ENCODE data around the gene TMEM186.
"Not testable (repeated sequence)": the region's sequence is repeated elsewhere in the genome, so short reads cannot be mapped to it uniquely, and the experiment has no call there.

The TMEM186 gene

DNA sequence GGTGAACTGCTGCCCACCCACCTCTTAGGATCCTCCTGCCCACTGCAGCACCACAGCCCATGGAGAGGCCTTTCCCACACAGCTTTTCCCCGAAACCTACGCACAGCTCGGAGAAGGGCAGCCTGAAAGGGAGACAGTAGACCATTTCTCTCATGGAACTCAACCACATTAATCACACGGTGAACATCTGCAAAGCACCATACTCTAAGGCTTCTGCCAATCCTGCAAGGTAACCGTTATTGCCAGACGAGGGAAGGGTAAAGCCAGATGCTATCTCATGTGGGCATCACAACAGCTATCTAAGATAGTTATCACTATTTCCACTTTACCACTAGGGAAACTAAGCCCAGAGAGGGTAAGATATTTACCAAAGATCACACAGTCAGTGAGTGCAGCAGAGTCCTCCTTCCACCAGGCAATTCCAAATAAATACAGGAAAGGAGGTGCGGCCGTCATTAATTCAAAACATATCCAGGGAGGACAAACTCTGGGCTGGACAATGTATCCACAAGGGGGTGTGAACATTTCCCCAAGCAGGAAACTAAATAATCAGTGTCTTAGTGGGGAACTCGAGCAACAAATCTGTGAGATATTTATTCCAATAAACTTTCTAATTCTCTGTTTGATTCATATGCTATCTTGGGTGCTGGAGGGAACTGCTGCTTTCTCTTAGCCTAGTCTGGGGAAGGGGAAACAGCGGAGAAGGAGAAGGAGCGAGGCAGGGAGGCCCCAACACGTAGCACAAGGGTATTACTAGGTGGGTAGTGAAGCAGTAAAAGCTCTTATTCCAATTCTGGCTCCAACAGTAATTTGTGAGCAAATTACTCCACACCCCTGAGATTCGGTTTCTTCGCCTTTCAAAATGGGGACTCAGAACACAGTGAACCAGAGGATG lies 723 bp downstream of the TMEM186 start:
- no peak for DNase-seq (ENCODE audit: extremely low read depth, low read depth)
- TF ChIP-seq, protein P1, sequence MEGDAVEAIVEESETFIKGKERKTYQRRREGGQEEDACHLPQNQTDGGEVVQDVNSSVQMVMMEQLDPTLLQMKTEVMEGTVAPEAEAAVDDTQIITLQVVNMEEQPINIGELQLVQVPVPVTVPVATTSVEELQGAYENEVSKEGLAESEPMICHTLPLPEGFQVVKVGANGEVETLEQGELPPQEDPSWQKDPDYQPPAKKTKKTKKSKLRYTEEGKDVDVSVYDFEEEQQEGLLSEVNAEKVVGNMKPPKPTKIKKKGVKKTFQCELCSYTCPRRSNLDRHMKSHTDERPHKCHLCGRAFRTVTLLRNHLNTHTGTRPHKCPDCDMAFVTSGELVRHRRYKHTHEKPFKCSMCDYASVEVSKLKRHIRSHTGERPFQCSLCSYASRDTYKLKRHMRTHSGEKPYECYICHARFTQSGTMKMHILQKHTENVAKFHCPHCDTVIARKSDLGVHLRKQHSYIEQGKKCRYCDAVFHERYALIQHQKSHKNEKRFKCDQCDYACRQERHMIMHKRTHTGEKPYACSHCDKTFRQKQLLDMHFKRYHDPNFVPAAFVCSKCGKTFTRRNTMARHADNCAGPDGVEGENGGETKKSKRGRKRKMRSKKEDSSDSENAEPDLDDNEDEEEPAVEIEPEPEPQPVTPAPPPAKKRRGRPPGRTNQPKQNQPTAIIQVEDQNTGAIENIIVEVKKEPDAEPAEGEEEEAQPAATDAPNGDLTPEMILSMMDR (IDR thresholded peaks at IDR 0.05; ENCODE audit: low read depth, low read length) = no peak

DNA sequence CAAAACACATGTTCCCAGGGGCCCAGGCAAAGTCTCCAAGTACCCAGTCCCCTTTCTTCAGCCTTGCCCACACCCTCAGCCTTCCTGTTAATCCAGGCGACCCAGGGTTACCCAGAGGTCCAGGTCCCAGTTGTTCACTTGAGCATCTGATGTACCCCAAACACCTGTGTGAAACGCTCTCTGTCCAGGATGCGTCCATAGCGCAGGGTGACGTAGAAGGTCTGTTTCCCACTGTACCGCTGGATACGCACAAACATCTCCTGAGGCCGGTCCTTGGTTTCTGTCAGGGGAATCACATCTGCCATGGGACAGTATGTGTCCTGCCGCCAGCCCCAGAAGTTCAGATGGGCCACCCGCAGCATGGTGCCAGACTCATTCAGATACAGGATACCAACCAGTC lies 1.6 kb downstream of the TMEM186 start:
- no peak for DNase-seq (ENCODE audit: extremely low read depth, low read depth)
- TF ChIP-seq, protein P1 (IDR thresholded peaks at IDR 0.05; ENCODE audit: low read depth, low read length) = no peak

- TF ChIP-seq, protein P1 (IDR thresholded peaks at IDR 0.05; ENCODE audit: low read depth, low read length) = no peak
- DNase-seq (ENCODE audit: extremely low read depth, low read depth) = no peak
Measured at GRCh38 chr16:8795091-8795490, 2.3 kb downstream of the TMEM186 start.

DNA sequence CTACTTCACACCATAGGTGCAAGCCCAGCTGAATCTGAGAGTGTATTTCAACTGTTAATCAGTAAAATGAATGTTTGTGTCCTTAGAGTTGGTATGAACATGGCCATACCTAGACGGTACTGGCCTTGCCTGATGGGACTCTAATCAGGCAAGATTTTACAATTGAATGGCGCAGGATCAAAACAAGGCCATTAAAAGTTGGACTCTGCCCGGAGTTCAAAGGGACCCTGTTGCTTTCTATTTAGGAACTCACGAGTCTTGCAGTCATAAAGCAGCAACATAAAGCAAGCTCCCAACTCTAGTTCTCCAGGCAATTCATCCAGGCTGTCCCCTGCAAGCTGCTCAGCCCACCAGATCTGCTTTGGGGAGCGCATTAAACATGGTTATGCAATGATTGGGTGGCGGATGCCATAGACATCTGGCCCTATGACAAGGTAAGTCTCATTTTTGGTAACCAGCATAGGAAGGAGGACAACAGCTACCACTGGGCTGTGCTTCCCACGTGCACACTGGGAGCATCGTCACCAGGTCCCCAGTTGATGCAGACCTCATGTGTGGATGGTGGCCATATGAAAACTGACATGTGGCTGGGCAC lies 8.8 kb downstream of the TMEM186 start:
- TF ChIP-seq, protein P1 (IDR thresholded peaks at IDR 0.05; ENCODE audit: low read depth, low read length) = no peak

GRCh38 chr16:8786316-8786715 lies 11.1 kb downstream of the TMEM186 start:
- not testable (repeated sequence) for DNase-seq (ENCODE audit: extremely low read depth, low read depth)

More for the DNA sequence above, 8.8 kb downstream of the TMEM186 start:
- DNase-seq (ENCODE audit: extremely low read depth, low read depth) = no peak

DNA sequence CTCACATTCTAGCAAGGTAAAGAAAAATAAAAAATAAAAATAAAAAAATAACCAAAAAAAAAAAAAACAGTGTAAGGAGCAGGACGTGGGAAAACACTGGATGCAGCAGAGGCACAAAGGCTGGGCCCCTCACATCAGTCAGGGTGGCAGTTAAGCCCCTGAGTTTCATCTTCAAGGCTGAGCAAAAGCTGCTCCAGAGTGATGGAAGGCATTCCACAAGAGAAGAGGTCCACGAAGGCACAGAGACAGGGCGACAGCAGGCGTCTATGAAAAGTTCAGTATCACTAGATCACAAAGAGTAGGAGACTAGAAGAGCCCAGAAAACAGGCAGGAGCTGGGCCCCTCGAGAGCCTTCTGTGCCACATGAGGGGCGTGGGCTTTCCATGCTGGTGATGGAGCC lies 12.0 kb downstream of the TMEM186 start:
- TF ChIP-seq, protein P1 (IDR thresholded peaks at IDR 0.05; ENCODE audit: low read depth, low read length) = no peak
- DNase-seq (ENCODE audit: extremely low read depth, low read depth) = no peak

DNA sequence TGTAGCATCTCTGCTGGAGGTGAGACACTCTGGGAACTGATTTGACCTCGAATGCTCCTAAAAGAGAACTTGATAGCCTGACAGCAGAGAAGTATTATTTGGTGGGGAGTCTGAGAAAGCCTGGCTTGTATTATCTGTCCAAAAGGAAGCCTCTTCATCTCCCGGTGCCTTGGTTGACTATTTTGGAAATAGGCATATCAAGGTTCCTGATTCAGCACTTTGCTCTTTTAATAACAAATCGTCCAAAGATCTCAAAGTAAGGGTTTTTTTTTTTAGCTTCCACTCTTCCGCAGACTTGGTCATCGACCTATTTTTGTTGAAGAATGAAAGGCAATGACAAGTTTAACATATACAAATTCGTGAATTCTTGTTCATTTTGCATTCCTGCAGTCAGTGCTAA lies 14.8 kb downstream of the TMEM186 start:
- no peak for DNase-seq (ENCODE audit: extremely low read depth, low read depth)

More for the DNA sequence above, 14.8 kb downstream of the TMEM186 start:
- TF ChIP-seq, protein P1 (IDR thresholded peaks at IDR 0.05; ENCODE audit: low read depth, low read length) = no peak

All from AG09319 (cell line).